Stimulated activated CD8-positive, alpha-beta memory T cell treated with anti-CD3 and anti-CD28 coated beads, Interleukin-15, amount 100 ng/mL, for 4 hours (primary cell): ENCODE measurements around the gene PGM5.
"Not testable (repeated sequence)": the region's sequence is repeated elsewhere in the genome, so short reads cannot be mapped to it uniquely, and the experiment has no call there.

Source experiments
- DNase-seq, 2 donors: peaks; one replicate each; pipeline ENCODE4 v3.0.0-alpha.2; 2020; ENCODE audit warnings: low read depth in 2 of 2

The PGM5 gene

GRCh38 chr9:68377723-68378122 is 21.3 kb downstream of the PGM5 start:
- not testable (repeated sequence) for DNase-seq

- not testable (repeated sequence) for DNase-seq
Measured at GRCh38 chr9:68383894-68384293, 27.5 kb downstream of the PGM5 start.

- DNase-seq, result not testable (repeated sequence)
Measured at GRCh38 chr9:68389558-68389957, 33.1 kb downstream of the PGM5 start.

GRCh38 chr9:68390737-68391136 is 34.3 kb downstream of the PGM5 start:
- DNase-seq, result not testable (repeated sequence)

GRCh38 chr9:68396411-68397094 is 40.1 kb downstream of the PGM5 start:
- not testable (repeated sequence) for DNase-seq

GRCh38 chr9:68397095-68397423 is 40.6 kb downstream of the PGM5 start:
- DNase-seq, result not testable (repeated sequence)

- DNase-seq, result not testable (repeated sequence)
Measured at GRCh38 chr9:68397796-68398195, 41.4 kb downstream of the PGM5 start.

- not testable (repeated sequence) for DNase-seq
Measured at GRCh38 chr9:68398324-68398723, 41.9 kb downstream of the PGM5 start.

GRCh38 chr9:68404421-68405185 is 48.2 kb downstream of the PGM5 start:
- not testable (repeated sequence) for DNase-seq

GRCh38 chr9:68411865-68412264 is 55.5 kb downstream of the PGM5 start:
- DNase-seq, result not testable (repeated sequence)

GRCh38 chr9:68412754-68413153 is 56.3 kb downstream of the PGM5 start:
- DNase-seq, result not testable (repeated sequence)

- DNase-seq, result not testable (repeated sequence)
Measured at GRCh38 chr9:68415065-68415464, 58.7 kb downstream of the PGM5 start.

- no peak for DNase-seq
Measured at GRCh38 chr9:68416936-68417564, 60.6 kb downstream of the PGM5 start.

GRCh38 chr9:68417762-68418161 is 61.4 kb downstream of the PGM5 start:
- no peak for DNase-seq

GRCh38 chr9:68418259-68418845 is 61.9 kb downstream of the PGM5 start:
- DNase-seq, result no peak

GRCh38 chr9:68419901-68420300 is 63.5 kb downstream of the PGM5 start:
- DNase-seq, result no peak

GRCh38 chr9:68426755-68427154 is 70.3 kb downstream of the PGM5 start:
- DNase-seq, result no peak

GRCh38 chr9:68427216-68427977 is 71.0 kb downstream of the PGM5 start:
- DNase-seq, result no peak

- DNase-seq, result no peak
Measured at GRCh38 chr9:68428481-68428880, 72.1 kb downstream of the PGM5 start.

- DNase-seq, result no peak
Measured at GRCh38 chr9:68429631-68430030, 73.2 kb downstream of the PGM5 start.

GRCh38 chr9:68431307-68431706 is 74.9 kb downstream of the PGM5 start:
- no peak for DNase-seq
